ENCODE data around the gene PCCA.
"Not testable (repeated sequence)": the region's sequence is repeated elsewhere in the genome, so short reads cannot be mapped to it uniquely, and the experiment has no call there.

Gene PCCA

GRCh38 chr13:100341327-100341726, 252.4 kb downstream of the PCCA start:
- no peak for DNase-seq (ENCODE audit: extremely low read depth in 1 of 2, low read depth in 1 of 2)

- DNase-seq (ENCODE audit: extremely low read depth in 1 of 2, low read depth in 1 of 2): no peak
These were observed 255.7 kb downstream of the PCCA start for GRCh38 chr13:100344544-100344943.

GRCh38 chr13:100347968-100348367, 259.1 kb downstream of the PCCA start:
- no peak for DNase-seq (ENCODE audit: extremely low read depth in 1 of 2, low read depth in 1 of 2)

- no peak for DNase-seq (ENCODE audit: extremely low read depth in 1 of 2, low read depth in 1 of 2)
These were observed 260.7 kb downstream of the PCCA start for GRCh38 chr13:100349594-100349993.

GRCh38 chr13:100350601-100351000, 261.7 kb downstream of the PCCA start:
- no peak for DNase-seq (ENCODE audit: extremely low read depth in 1 of 2, low read depth in 1 of 2)

- DNase-seq (ENCODE audit: extremely low read depth in 1 of 2, low read depth in 1 of 2): no peak
These were observed 267.5 kb downstream of the PCCA start for GRCh38 chr13:100356426-100356825.

GRCh38 chr13:100356889-100357288, 268.0 kb downstream of the PCCA start:
- DNase-seq (ENCODE audit: extremely low read depth in 1 of 2, low read depth in 1 of 2): no peak

- no peak for DNase-seq (ENCODE audit: extremely low read depth in 1 of 2, low read depth in 1 of 2)
These were observed 268.9 kb downstream of the PCCA start for GRCh38 chr13:100357764-100358163.

GRCh38 chr13:100361504-100361903, 272.6 kb downstream of the PCCA start:
- no peak for DNase-seq (ENCODE audit: extremely low read depth in 1 of 2, low read depth in 1 of 2)

GRCh38 chr13:100362371-100362770, 273.5 kb downstream of the PCCA start:
- DNase-seq (ENCODE audit: extremely low read depth in 1 of 2, low read depth in 1 of 2): no peak

GRCh38 chr13:100362781-100363180, 273.9 kb downstream of the PCCA start:
- no peak for DNase-seq (ENCODE audit: extremely low read depth in 1 of 2, low read depth in 1 of 2)

- DNase-seq (ENCODE audit: extremely low read depth in 1 of 2, low read depth in 1 of 2): no peak
These were observed 274.4 kb downstream of the PCCA start for GRCh38 chr13:100363285-100363711.

- DNase-seq (ENCODE audit: extremely low read depth in 1 of 2, low read depth in 1 of 2): no peak
These were observed 275.0 kb downstream of the PCCA start for GRCh38 chr13:100363874-100364273.

GRCh38 chr13:100364591-100364990, 275.7 kb downstream of the PCCA start:
- no peak for DNase-seq (ENCODE audit: extremely low read depth in 1 of 2, low read depth in 1 of 2)

GRCh38 chr13:100365680-100366079, 276.8 kb downstream of the PCCA start:
- DNase-seq (ENCODE audit: extremely low read depth in 1 of 2, low read depth in 1 of 2): no peak

- no peak for DNase-seq (ENCODE audit: extremely low read depth in 1 of 2, low read depth in 1 of 2)
These were observed 289.6 kb downstream of the PCCA start for GRCh38 chr13:100378533-100378932.

- DNase-seq (ENCODE audit: extremely low read depth in 1 of 2, low read depth in 1 of 2): no peak
These were observed 292.8 kb downstream of the PCCA start for GRCh38 chr13:100381595-100382224.

- DNase-seq (ENCODE audit: extremely low read depth in 1 of 2, low read depth in 1 of 2): no peak
These were observed 293.9 kb downstream of the PCCA start for GRCh38 chr13:100382785-100383184.

- no peak for DNase-seq (ENCODE audit: extremely low read depth in 1 of 2, low read depth in 1 of 2)
These were observed 298.5 kb downstream of the PCCA start for GRCh38 chr13:100387416-100387815.

- DNase-seq (ENCODE audit: extremely low read depth in 1 of 2, low read depth in 1 of 2): not testable (repeated sequence)
These were observed 299.3 kb downstream of the PCCA start for GRCh38 chr13:100388150-100388549.

- no peak for DNase-seq (ENCODE audit: extremely low read depth in 1 of 2, low read depth in 1 of 2)
These were observed 300.0 kb downstream of the PCCA start for GRCh38 chr13:100388923-100389322.

GRCh38 chr13:100389617-100390016, 300.7 kb downstream of the PCCA start:
- DNase-seq (ENCODE audit: extremely low read depth in 1 of 2, low read depth in 1 of 2): no peak

Data from activated CD8-positive, alpha-beta memory T cell treated with anti-CD3 and anti-CD28 coated beads for 1 hour (primary cell).